Iris pigment epithelial cell (primary cell): ENCODE measurements around the gene GRN.
A peak's percentile ranks its signal among the peaks of the same experiment; 100 is the strongest.
"Not testable (repeated sequence)": the region's sequence is repeated elsewhere in the genome, so short reads cannot be mapped to it uniquely, and the experiment has no call there.

ENCODE experiments used
- DNase-seq: peaks from one replicate; pipeline ENCODE4 v3.0.0-alpha.2; 2011; ENCODE audit warnings: low read depth

GRN gene

DNA sequence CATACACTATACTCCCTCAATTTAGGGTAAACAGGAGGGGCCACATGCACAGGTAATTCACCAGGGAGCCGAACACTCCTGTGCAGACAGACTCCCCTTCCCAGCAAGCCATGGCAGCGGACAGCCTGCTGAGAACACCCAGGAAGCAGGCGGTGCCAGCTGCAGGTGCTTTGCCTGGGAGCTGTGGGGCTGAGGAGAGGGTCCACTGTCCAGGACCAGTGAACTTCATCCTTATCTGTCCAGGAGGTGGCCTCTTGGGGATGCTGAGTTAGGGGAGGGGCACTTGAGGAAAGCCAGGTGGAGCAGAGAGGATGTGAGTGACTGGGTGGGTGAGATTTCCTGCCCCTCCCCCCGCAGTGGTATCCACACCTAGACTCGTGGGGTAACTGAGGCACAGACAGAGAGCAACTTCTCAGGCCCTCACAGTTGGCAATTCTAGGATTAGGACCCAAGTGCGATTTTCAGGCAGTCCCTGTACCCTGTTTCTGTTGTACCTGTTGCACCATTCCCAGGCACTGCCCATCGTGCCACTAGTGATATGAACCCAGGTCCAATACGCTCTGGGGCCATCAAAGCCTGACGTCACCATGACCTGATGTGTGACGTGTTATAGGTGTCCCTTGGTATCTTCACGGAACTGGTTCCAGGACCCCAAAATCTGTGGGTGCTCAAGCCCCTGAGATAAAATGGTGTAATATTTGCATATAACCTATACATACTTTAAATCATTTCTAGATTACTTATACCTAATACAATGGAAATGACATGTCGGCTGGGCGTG is 1.2 kb downstream of the GRN start:
- no peak for DNase-seq

GRCh38 chr17:44347206-44348055 is 2.3 kb downstream of the GRN start:
- not testable (repeated sequence) for DNase-seq

DNA sequence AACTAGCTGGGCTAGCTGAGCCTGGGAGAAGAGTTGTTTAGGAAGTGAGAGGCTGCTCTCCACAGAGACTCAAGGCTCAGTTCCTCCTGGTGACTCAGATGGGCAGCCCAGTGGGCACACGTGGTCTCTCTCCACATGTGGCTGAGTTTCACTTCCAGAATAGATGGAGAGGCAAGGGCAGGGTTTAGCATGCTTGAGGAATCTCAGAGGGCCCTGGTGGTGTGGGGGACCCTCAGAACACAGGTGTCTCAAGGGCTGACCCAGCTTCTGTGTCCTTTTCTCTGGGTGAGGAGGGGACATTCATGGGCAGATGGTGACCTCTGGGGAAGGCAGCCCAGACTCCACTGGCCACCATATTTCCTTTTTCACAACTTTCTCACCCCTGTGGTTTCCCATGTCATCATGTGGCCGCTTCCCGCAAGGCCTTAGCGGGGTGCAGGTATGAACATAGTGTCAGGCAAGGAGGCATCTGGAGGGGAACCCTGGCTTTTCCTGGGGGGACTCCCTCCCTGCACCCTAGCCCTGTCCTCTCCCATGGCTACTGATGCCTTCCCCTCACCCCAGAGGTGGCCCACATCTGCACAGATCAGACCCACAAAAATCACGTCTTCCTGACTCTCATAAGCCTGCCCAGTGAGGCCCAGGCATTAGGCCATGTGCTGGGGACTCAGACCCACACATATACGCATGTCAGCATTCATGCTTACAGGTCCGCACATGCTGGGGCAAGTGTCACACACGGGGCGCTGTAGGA is 3.3 kb downstream of the GRN start:
- peak; percentile 61 for DNase-seq

GRCh38 chr17:44348988-44349364 is 3.9 kb downstream of the GRN start:
- DNase-seq: no peak

GRCh38 chr17:44349553-44350070 is 4.5 kb downstream of the GRN start:
- DNase-seq: no peak

GRCh38 chr17:44350733-44351226 is 5.7 kb downstream of the GRN start:
- DNase-seq: peak; percentile 41

- no peak for DNase-seq
These were observed 6.4 kb downstream of the GRN start for GRCh38 chr17:44351464-44351863.

GRCh38 chr17:44351961-44352827 is 7.1 kb downstream of the GRN start:
- no peak for DNase-seq

- no peak for DNase-seq
These were observed 7.9 kb downstream of the GRN start for GRCh38 chr17:44352828-44353671.

GRCh38 chr17:44353672-44354331 is 8.7 kb downstream of the GRN start:
- DNase-seq: no peak

GRCh38 chr17:44354582-44355561 is 9.8 kb downstream of the GRN start:
- DNase-seq: no peak

GRCh38 chr17:44355642-44356099 is 10.6 kb downstream of the GRN start:
- DNase-seq: no peak

DNA sequence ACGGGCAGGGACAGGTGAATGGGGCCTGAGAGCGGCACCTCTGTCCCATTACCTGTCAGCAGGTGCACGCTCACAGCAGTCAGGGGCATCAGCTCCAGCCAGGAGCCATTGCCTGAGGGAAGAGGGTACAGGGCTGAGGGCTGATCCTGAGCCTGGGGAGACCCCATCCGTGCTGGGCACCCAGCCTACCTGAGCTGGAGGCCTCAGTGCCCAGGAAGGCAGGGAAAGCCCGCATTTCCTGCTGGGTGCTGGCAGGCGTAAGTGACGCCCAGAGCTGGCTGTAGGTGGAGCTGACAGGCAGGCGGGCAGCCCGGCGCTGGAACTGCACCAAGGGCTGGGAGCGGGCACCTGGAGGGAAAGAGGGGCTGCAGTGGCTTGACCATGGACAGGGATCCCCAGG is 11.1 kb downstream of the GRN start:
- no peak for DNase-seq

- DNase-seq: no peak
These were observed 13.0 kb downstream of the GRN start for GRCh38 chr17:44358066-44358465.

DNA sequence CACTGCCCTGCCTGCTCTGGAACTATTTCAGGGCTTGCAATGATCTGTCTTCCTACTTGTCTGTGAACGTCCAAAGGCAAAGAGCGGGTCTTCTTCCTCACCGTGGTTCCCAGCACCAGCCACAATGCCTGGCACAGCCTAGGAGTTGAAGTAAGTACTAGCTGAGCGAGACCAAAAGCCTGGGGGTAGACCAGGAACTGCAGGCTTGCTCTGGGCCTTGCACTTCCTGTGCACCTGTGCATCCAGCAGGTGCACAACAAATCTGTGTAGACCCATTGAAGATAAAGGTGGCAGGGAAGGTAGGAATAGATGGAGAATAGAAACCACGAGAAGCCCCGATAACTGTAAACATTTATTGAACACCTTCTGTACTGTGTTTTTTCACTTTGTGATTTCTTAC is 13.9 kb downstream of the GRN start:
- DNase-seq: no peak

- DNase-seq: no peak
These were observed 14.5 kb downstream of the GRN start for GRCh38 chr17:44359458-44360143.

GRCh38 chr17:44360144-44360533 is 15.0 kb downstream of the GRN start:
- DNase-seq: no peak

GRCh38 chr17:44360826-44361225 is 15.7 kb downstream of the GRN start:
- DNase-seq: peak; percentile 41
